Activated T-helper 2 cell treated with anti-CD3 and anti-CD28 coated beads, Interferon-gamma antibody, Interleukin-2, Interleukin-4, amounts not matched to agents 10 μg/mL and 5 μg/mL and 100 μg/mL, durations not matched to agents 14 hours and 24 hours and 36 hours (primary cell): ENCODE measurements around the gene RRP1. TPM values are rescaled to one million over a fixed set of nuclear protein-coding genes. Genes with fewer than 3 reads are reported as not detected.

Source experiments
- total RNA-seq: library from RNA; stranded (reverse); gene quantifications from 2 replicates; pipeline ENCODE4 v1.2.3, GENCODE V29; 2022

RRP1 gene
- total RNA-seq, 1 donor from 2014 or later, result 67.1 TPM

Other genes starting within 250 kb of the RRP1 start
- 0.97 and 1.1 TPM in 2 replicates for gene HSF2BP, start 130.1 kb upstream of the RRP1 start, total RNA-seq
- gene RRP1B, start 130.0 kb upstream of the RRP1 start, total RNA-seq, result 63.5 and 66.2 TPM in 2 replicates
- gene PDXK, start 70.4 kb upstream of the RRP1 start, total RNA-seq, result 124 and 136 TPM in 2 replicates
- 55.8 TPM in 2 replicates for gene CSTB, start 13.3 kb upstream of the RRP1 start, total RNA-seq
- 126 and 134 TPM in 2 replicates for gene AGPAT3, start 75.6 kb downstream of the RRP1 start, total RNA-seq
- 67.3 and 69.9 TPM in 2 replicates for gene TRAPPC10, start 222.7 kb downstream of the RRP1 start, total RNA-seq